ENCODE measurements around the gene EEFSEC. TPM values are rescaled to one million over a fixed set of nuclear protein-coding genes. Genes with fewer than 3 reads are reported as not detected.

Gene EEFSEC
- total and polyA plus RNA-seq, 2 experiments from 2014 or later: 10.1 to 16.2 TPM

- TF ChIP-seq REST (IDR thresholded peaks at IDR 0.05; ENCODE audit: unreplicated experiment) (no peak), POLR2AphosphoS5 (IDR thresholded peaks at IDR 0.05; ENCODE audit: low read depth) (no peak), EZH2 (IDR thresholded peaks at IDR 0.05; ENCODE audit: low read depth, unreplicated experiment) (no peak), ZNF331 (CRISPR knock-in tag; IDR thresholded peaks at IDR 0.05; ENCODE audit: low read depth) (no peak), CTCF (conservative IDR thresholded peaks at IDR 0.05; ENCODE audit: low read depth in 2 of 2) (no peak), ZNF114 (CRISPR knock-in tag; IDR thresholded peaks at IDR 0.05) (no peak), NANOG (IDR thresholded peaks at IDR 0.05; ENCODE audit: borderline replicate concordance) (no peak)
Measured at GRCh38 chr3:128263946-128264345, 110.7 kb downstream of the EEFSEC start (continued).

- ATAC-seq: no peak
- H3K27me3 ChIP-seq (ENCODE audit: insufficient read depth): no peaks in the 10 kb centered on the region
- no peaks in the 10 kb centered on the region for H3K27me3 Mint-ChIP-seq (ENCODE audit: insufficient read depth, low read depth, poor library complexity)
- TF ChIP-seq EZH2phosphoT487 (IDR thresholded peaks at IDR 0.05; ENCODE audit: unreplicated experiment): no peak
- no peak for TF ChIP-seq STAT1 (IDR thresholded peaks at IDR 0.05; ENCODE audit: unreplicated experiment)
- no peak for TF ChIP-seq POLR2AphosphoS5 (IDR thresholded peaks at IDR 0.05; ENCODE audit: low read depth)
- no peak for TF ChIP-seq ZNF331 (CRISPR knock-in tag; IDR thresholded peaks at IDR 0.05; ENCODE audit: low read depth)
- TF ChIP-seq JUNB (IDR thresholded peaks at IDR 0.05; ENCODE audit: unreplicated experiment): no peak
- no peak for TF ChIP-seq ZNF462 (CRISPR knock-in tag; IDR thresholded peaks at IDR 0.05)
- no peak for TF ChIP-seq NANOG (IDR thresholded peaks at IDR 0.05; ENCODE audit: borderline replicate concordance)
- no peak for TF ChIP-seq CTCF (conservative IDR thresholded peaks at IDR 0.05; ENCODE audit: low read depth in 2 of 2)
- no peak for TF ChIP-seq CREB1 (CRISPR knock-in tag; IDR thresholded peaks at IDR 0.05; ENCODE audit: low read depth)
Measured at GRCh38 chr3:128266453-128266852, 113.2 kb downstream of the EEFSEC start.

More at GRCh38 chr3:128266453-128266852, 113.2 kb downstream of the EEFSEC start:
- peaks cover 20% of the 10 kb centered on the region for H3K4me1 Mint-ChIP-seq
- no peak for DNase-seq (ENCODE audit: low spot score)
- peaks cover 2% of the 10 kb centered on the region; the same call in 1 of the 3 replicates for H3K9me3 Mint-ChIP-seq
- H3K4me2 ChIP-seq: no peak overlapping the region
- H4K20me1 ChIP-seq (replicated peaks; ENCODE audit: insufficient read depth): no peaks in the 10 kb centered on the region
- H2AFZ ChIP-seq: no peak overlapping the region
- peaks cover 12% of the 10 kb centered on the region for H3K36me3 Mint-ChIP-seq (ENCODE audit: low read depth)
- no peaks in the 10 kb centered on the region for H3F3A ChIP-seq (replicated peaks; ENCODE audit: low read depth)
- no peak overlapping the region for H3K4me3 Mint-ChIP-seq
- no peaks in the 10 kb centered on the region for H3K36me3 ChIP-seq (ENCODE audit: insufficient read depth)
- no peak overlapping the region for H3K27ac ChIP-seq (ENCODE audit: low read depth)
- H3K4me1 ChIP-seq (ENCODE audit: insufficient read depth): peaks cover 18% of the 10 kb centered on the region
- H3K27ac Mint-ChIP-seq: no peak overlapping the region
- H3K9me2 ChIP-seq (ENCODE audit: insufficient read depth): no peaks in the 10 kb centered on the region
- no peaks in the 10 kb centered on the region for H3K79me2 ChIP-seq (replicated peaks; ENCODE audit: insufficient read depth)
- H3K4me3 ChIP-seq: no peak overlapping the region
